ENCODE results near the gene HS3ST6.
"Not testable (repeated sequence)": the region's sequence is repeated elsewhere in the genome, so short reads cannot be mapped to it uniquely, and the experiment has no call there.

DNA sequence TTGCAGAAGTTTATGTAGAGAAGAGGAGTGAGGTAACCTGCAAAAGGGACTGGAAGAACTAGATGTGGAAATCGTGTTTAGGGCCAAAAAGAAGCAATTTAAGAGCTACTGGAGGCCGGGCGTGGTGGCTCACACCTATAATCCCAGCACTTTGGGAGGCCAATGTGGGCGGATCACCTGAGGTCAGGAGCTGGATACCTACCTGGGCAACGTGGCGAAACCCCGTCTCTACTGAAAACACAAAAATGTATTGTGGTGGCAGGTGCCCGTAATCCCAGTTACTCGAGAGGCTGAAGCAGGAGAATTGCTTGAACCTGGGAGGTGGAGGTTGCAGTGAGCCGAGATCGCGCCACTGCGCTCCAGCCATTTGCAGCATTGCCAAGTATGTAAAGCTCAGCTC is 42.1 kb downstream of the HS3ST6 start:
- not testable (repeated sequence) for TF ChIP-seq POLR2A (IDR thresholded peaks at IDR 0.05; ENCODE audit: borderline replicate concordance, extremely low read depth, insufficient read depth, insufficient read length); ZNF274 (IDR thresholded peaks at IDR 0.05; ENCODE audit: low read depth, low read length); RAD21 (IDR thresholded peaks at IDR 0.05; ENCODE audit: low read depth); YY1 (IDR thresholded peaks at IDR 0.05; ENCODE audit: extremely low read depth, insufficient replicate concordance, low read depth, low read length)
- TF ChIP-seq, protein P1, sequence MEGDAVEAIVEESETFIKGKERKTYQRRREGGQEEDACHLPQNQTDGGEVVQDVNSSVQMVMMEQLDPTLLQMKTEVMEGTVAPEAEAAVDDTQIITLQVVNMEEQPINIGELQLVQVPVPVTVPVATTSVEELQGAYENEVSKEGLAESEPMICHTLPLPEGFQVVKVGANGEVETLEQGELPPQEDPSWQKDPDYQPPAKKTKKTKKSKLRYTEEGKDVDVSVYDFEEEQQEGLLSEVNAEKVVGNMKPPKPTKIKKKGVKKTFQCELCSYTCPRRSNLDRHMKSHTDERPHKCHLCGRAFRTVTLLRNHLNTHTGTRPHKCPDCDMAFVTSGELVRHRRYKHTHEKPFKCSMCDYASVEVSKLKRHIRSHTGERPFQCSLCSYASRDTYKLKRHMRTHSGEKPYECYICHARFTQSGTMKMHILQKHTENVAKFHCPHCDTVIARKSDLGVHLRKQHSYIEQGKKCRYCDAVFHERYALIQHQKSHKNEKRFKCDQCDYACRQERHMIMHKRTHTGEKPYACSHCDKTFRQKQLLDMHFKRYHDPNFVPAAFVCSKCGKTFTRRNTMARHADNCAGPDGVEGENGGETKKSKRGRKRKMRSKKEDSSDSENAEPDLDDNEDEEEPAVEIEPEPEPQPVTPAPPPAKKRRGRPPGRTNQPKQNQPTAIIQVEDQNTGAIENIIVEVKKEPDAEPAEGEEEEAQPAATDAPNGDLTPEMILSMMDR (IDR thresholded peaks at IDR 0.05 in 2 of 3, conservative IDR thresholded peaks at IDR 0.05 in 1 of 3; ENCODE audit: borderline replicate concordance in 1 of 3, insufficient read depth in 1 of 3, low read depth in 2 of 3, low read length in 2 of 3), result not testable (repeated sequence)
- TF ChIP-seq, protein P2, sequence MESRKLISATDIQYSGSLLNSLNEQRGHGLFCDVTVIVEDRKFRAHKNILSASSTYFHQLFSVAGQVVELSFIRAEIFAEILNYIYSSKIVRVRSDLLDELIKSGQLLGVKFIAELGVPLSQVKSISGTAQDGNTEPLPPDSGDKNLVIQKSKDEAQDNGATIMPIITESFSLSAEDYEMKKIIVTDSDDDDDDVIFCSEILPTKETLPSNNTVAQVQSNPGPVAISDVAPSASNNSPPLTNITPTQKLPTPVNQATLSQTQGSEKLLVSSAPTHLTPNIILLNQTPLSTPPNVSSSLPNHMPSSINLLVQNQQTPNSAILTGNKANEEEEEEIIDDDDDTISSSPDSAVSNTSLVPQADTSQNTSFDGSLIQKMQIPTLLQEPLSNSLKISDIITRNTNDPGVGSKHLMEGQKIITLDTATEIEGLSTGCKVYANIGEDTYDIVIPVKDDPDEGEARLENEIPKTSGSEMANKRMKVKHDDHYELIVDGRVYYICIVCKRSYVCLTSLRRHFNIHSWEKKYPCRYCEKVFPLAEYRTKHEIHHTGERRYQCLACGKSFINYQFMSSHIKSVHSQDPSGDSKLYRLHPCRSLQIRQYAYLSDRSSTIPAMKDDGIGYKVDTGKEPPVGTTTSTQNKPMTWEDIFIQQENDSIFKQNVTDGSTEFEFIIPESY (IDR thresholded peaks at IDR 0.05; ENCODE audit: extremely low read depth, insufficient replicate concordance, low read length), result not testable (repeated sequence)
